Lower leg skin (tissue), 3 donors: Measurements from ENCODE around the gene C22orf42.

Source experiments
- CTCF ChIP-seq, 3 donors: fragments of 450-650 bp; IDR thresholded peaks; one replicate each; pipeline ENCODE4 v1.5.1; 2016; ENCODE audit warnings: antibody characterized with exemption in 3 of 3, mild to moderate bottlenecking in 3 of 3, moderate library complexity in 2 of 3
- POLR2A ChIP-seq, 2 donors: fragments of 450-650 bp; IDR thresholded peaks; one replicate each; pipeline ENCODE4 v1.6.1; 2016 to 2017; ENCODE audit warnings: antibody characterized with exemption in 2 of 2, mild to moderate bottlenecking in 1 of 2, moderate library complexity in 1 of 2

GRCh38 chr22:32127904-32128303, 31.2 kb downstream of the C22orf42 start:
- TF ChIP-seq CTCF (IDR thresholded peaks at IDR 0.05) (no peak), POLR2A (IDR thresholded peaks at IDR 0.05) (no peak)
